Midbrain (tissue), 1 donor: ENCODE measurements around the gene KRTAP25-1.

Experiments used
- DNase-seq: peaks from one replicate; lab custom pipeline; 2025; lab: John Stamatoyannopoulos, UW

Gene KRTAP25-1

GRCh38 chr21:30248844-30249243 lies 40.5 kb downstream of the KRTAP25-1 start:
- DNase-seq = no peak

DNA sequence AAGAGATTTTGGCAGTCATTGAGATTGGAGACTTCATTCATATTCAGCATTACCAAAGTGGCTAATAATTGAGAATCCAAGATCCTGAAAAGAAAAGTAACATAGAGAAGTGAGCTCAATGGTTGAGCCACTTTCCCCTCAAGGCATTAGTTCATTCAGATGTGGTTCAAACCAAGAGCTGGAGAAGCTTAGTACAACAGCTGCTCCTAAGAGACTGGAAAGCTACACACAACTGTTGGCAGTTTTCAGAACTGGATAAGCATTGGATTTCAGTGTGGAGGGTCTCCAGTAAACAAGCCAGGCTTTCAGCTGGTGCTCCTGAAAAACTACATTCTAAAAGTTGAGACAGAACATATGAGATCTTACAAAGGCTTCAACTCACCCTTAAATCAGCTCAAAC lies 44.3 kb downstream of the KRTAP25-1 start:
- no peak for DNase-seq

DNA sequence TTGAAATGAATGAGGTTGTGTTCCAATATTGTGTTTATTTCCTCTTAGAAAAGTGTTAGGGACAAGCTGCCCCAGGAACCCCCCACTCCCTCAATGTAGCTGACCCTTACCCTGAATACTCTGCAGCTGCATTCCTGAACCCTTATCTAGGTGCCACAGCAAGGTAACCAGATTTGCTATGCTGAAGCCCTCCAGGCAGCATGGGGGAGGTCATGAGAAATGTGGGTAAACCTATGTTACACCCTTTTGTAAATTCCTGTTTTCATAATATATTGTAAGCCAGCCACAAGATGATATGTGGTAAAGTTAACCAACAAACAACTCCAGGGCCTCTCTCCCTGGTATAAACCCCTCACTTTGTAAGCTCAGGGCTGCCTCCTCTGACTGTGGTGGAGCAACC lies 45.6 kb downstream of the KRTAP25-1 start:
- no peak for DNase-seq

GRCh38 chr21:30240661-30241060 lies 48.7 kb downstream of the KRTAP25-1 start:
- DNase-seq = no peak
